PFSK-1 (cell line): ENCODE results near the gene PSD.

Source experiments
- POLR2AphosphoS5 ChIP-seq: IDR thresholded peaks from 2 replicates; pipeline ENCODE4 v1.6.1; 2012; ENCODE audit warnings: low read depth, mild to moderate bottlenecking, control low read depth, low read length, moderate library complexity
- SIN3A ChIP-seq: IDR thresholded peaks from 2 replicates; pipeline ENCODE4 v1.6.1; 2012; ENCODE audit warnings: mild to moderate bottlenecking, low read length, moderate library complexity, borderline replicate concordance; ENCODE audit not compliant: insufficient read depth
- TAF1 ChIP-seq: IDR thresholded peaks from 2 replicates; pipeline ENCODE4 v1.6.1; 2012; ENCODE audit warnings: low read length, control low read depth, borderline replicate concordance; ENCODE audit not compliant: insufficient read depth

DNA sequence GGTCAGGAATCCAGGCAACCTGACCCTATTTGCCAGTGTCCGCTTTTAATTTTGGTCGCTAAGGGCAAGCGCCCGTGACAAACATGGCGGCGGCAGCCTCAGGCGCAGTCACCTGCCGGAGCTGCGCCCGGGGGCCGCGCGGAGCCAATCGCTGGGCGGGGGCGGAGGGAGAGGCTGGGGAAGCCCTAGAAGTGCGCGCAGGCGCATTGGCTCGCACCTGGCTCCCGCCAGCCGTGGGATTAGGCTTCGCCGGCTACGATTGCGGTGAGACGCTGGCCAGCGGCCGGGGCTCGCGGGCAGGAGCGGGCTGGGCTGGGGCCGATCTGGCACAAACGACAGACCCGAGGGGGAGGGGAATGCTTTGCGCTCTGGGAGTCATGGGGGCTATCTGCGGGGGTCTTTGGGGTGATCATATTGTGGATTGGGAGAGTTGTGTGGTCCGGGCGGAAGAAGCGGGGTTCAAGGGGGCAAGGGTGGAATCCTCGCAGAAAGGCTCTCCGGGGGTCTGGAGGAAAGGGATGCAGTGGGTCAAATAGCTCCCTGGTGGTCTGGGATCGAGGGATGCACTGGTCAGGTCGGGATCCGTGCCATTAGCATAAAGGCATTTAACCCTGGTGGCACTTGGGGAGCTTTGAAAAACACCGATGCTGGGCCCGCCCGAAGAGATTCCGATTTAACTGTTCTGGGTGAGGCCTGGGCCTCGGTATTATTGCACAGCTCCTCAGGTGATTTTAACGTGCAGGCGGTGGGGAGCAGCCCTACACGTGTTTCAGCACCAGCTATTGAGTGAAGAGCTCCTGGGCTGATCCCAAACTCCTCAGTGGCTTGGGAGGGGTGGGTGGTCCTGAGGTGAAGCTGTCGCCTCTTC, 42.8 kb upstream of the PSD start:
- no peak for TF ChIP-seq SIN3A
- no peak for TF ChIP-seq TAF1
- peak; percentile 67; the same call in 1 of the 2 replicates for TF ChIP-seq POLR2AphosphoS5
